PC-3 (cell line): Measurements from ENCODE around the gene CLDN20. TPM values are rescaled to one million over a fixed set of nuclear protein-coding genes. Genes with fewer than 3 reads are reported as not detected.
A peak's percentile ranks its signal among the peaks of the same experiment; 100 is the strongest.

Experiments
- ATAC-seq: fragments of 200-7000 bp; cut with Tn5 transposase; 2 replicates; pipeline ENCODE4 v1.9.1; 2020; ENCODE audit warnings: mild to moderate bottlenecking, moderate library complexity
- Bru-seq: library from RNA; stranded (reverse); fragments of 400-500 nt; gene quantifications from one replicate; lab custom pipeline; 2021; lab: Mats Ljungman, UMichigan
- BruChase-seq, 2 experiments: library from RNA; stranded (reverse); fragments of 400-500 nt; gene quantifications; one replicate each; lab custom pipeline; 2021; lab: Mats Ljungman, UMichigan
- BruUV-seq: library from RNA; stranded (reverse); fragments of 400-500 nt; replicated peaks from 2 replicates; lab custom pipeline; 2021; lab: Mats Ljungman, UMichigan
- CTCF ChIA-PET: fragments of 300-600 bp; sonication (Branson Sonifier 250); formaldehyde crosslinking; loops from one replicate; lab custom pipeline; 2022; ENCODE audit warnings: antibody characterized with exemption; lab: Charles Lee
- POLR2A ChIA-PET: fragments of 300-600 bp; sonication (Branson Sonifier 250); formaldehyde crosslinking; loops from one replicate; lab custom pipeline; 2022; ENCODE audit warnings: antibody characterized with exemption; ENCODE audit not compliant: unreplicated experiment; lab: Charles Lee
- DNase-seq: peaks from one replicate; pipeline ENCODE4 v3.0.0-alpha.2; 2015
- H2AFZ ChIP-seq: fragments of 300-600 bp; sonication (generic); 2 replicates; pipeline ENCODE4 v1.6.0; 2016; ENCODE audit warnings: antibody characterized with exemption, low read length
- H3F3A ChIP-seq: fragments of 300-600 bp; sonication (generic); one replicate; pipeline ENCODE4 v1.6.0; 2017; ENCODE audit warnings: antibody characterized with exemption, low read length, control low read depth, mild to moderate bottlenecking; ENCODE audit not compliant: unreplicated experiment
- H3K27ac ChIP-seq: fragments of 300-600 bp; sonication (generic); 2 replicates; pipeline ENCODE4 v1.5.1; 2016; ENCODE audit warnings: mild to moderate bottlenecking, low read length
- H3K27me3 ChIP-seq: fragments of 300-600 bp; sonication (generic); 2 replicates; pipeline ENCODE4 v1.6.1; 2016; ENCODE audit warnings: low read length, mixed read lengths
- H3K36me3 ChIP-seq: fragments of 300-600 bp; sonication (generic); 2 replicates; pipeline ENCODE4 v1.6.1; 2016; ENCODE audit warnings: low read depth, mixed run types, low read length, mixed read lengths
- H3K4me1 ChIP-seq: fragments of 300-600 bp; sonication (generic); 2 replicates; pipeline ENCODE4 v1.5.1; 2016; ENCODE audit warnings: low read length; ENCODE audit not compliant: insufficient read depth
- H3K4me2 ChIP-seq: fragments of 300-600 bp; sonication (generic); 2 replicates; pipeline ENCODE4 v1.6.0; 2016; ENCODE audit warnings: low read length
- H3K4me3 ChIP-seq: fragments of 300-600 bp; sonication (generic); 2 replicates; pipeline ENCODE4 v1.5.1; 2016; ENCODE audit warnings: mild to moderate bottlenecking, low read length, mixed read lengths
- H3K79me2 ChIP-seq: fragments of 300-600 bp; sonication (generic); 2 replicates; pipeline ENCODE4 v1.6.1; 2017; ENCODE audit warnings: low read length, mixed read lengths
- H3K9ac ChIP-seq: fragments of 300-600 bp; sonication (generic); 2 replicates; pipeline ENCODE4 v1.6.0; 2016; ENCODE audit warnings: mild to moderate bottlenecking, low read length
- H3K9me2 ChIP-seq: fragments of 300-600 bp; sonication (generic); replicated peaks from 2 replicates; pipeline ENCODE4 v1.6.1; 2016; ENCODE audit warnings: mixed run types, low read length, mixed read lengths
- H3K9me3 ChIP-seq: fragments of 300-600 bp; sonication (generic); 2 replicates; pipeline ENCODE4 v1.6.1; 2016; ENCODE audit warnings: low read length, mixed read lengths
- H4K20me1 ChIP-seq: fragments of 300-600 bp; sonication (generic); 2 replicates; pipeline ENCODE4 v1.6.1; 2016; ENCODE audit warnings: low read length, mixed read lengths
- CTCF ChIP-seq: fragments of 300-600 bp; sonication (generic); conservative IDR thresholded peaks from 2 replicates; pipeline ENCODE4 v1.5.1; 2017; ENCODE audit warnings: antibody characterized with exemption, low read depth, mild to moderate bottlenecking, low read length
- EZH2 ChIP-seq: fragments of 300-600 bp; sonication (generic); IDR thresholded peaks from one replicate; pipeline ENCODE4 v1.6.1; 2017; ENCODE audit warnings: antibody characterized with exemption, mild to moderate bottlenecking, low read length; ENCODE audit not compliant: unreplicated experiment
- EZH2phosphoT487 ChIP-seq: fragments of 300-600 bp; sonication (generic); IDR thresholded peaks from 2 replicates; pipeline ENCODE4 v1.6.1; 2018; ENCODE audit warnings: mild to moderate bottlenecking, antibody characterized with exemption, low read length, borderline replicate concordance
- intact Hi-C: fragments of 100-400 bp; cut with micrococcal nuclease; formaldehyde crosslinking; loops from 2 replicates; pipeline ENCODE4 v1.9.0; 2023
- long read RNA-seq: library from polyadenylated mRNA; unstranded; transcript quantifications from one replicate; pipeline ENCODE4 v2.0.0, GENCODE V29; 2021; ENCODE audit not compliant: unreplicated experiment
- total RNA-seq: library from RNA; depleted of rRNA; stranded (reverse); fragments of >200 nt; gene quantifications from 2 replicates; pipeline ENCODE4 v1.2.3, GENCODE V29; 2014; rRNA removed

Gene CLDN20, protein sequence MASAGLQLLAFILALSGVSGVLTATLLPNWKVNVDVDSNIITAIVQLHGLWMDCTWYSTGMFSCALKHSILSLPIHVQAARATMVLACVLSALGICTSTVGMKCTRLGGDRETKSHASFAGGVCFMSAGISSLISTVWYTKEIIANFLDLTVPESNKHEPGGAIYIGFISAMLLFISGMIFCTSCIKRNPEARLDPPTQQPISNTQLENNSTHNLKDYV
- total RNA-seq, result not detected in 2 replicates
- Bru-seq, nascent RNA, result percentile 10 among the genes with signal in this experiment
- BruChase-seq, experiment 1, labeled RNA remaining after a 6-hour chase, result percentile 6 among the genes with signal in this experiment
- BruChase-seq, experiment 2, labeled RNA remaining after a 2-hour chase, result percentile 17 among the genes with signal in this experiment
- long read RNA-seq, partial matches to known transcripts, result 0 of 5 reads
- long read RNA-seq, other reads (novel, unspliced or antisense), result 5 of 5 reads

DNA sequence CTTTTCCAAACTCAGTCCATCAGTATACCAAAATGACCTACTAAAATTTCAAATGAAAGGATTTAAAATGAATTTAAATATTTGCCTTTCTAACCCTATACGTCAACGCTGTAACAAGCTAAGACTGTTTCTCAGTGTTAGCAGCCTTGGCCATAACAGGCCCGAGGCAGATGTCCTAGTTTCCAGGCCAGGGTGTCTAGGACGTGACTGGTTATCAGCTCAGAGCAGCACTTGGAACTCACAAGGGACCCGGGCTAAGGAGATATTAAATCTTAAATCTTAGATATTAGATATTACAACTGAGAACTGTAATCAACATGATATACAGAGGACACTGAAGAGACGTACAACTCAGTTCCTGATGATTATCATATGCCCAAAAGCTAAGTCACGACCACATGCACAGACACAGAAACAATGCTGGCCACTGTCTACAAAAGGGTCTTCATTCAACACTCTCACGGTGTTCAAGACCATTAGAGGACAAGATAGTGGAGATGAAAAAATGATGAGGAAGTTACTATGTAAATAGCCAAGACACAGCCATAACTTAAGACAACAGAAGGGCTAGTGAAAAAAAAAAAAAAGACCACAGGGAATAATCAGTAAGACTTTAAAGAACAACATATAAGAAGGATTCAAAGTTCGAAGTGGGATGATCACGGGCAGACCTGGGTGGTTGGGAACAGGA is at the start of gene CLDN20:
Gene CLDN20, plus strand, starts transcription at position 641 of the 691 bp plus-strand sequence. CDS start 11,707 bp downstream, outside the sequence.
- no peak within 1 kb of the TSS for H3K9ac ChIP-seq
- no peaks in the 10 kb centered on the region for H3K27me3 ChIP-seq
- H3K4me1 ChIP-seq, result no peaks in the 10 kb centered on the region
- no peaks in the 10 kb centered on the region for H3K9me3 ChIP-seq
- no peak for DNase-seq
- no peak within 1 kb of the TSS for H3K4me2 ChIP-seq
- no peak within 1 kb of the TSS for H3K4me3 ChIP-seq
- no peaks in the 10 kb centered on the region for H4K20me1 ChIP-seq
- CTCF ChIA-PET, result no interaction called here
- intact Hi-C loops, result no loop called here
- no peaks in the 10 kb centered on the region for H3F3A ChIP-seq
- BruUV-seq, result no TSS peak
- H3K9me2 ChIP-seq, result no peaks in the 10 kb centered on the region
- TF ChIP-seq EZH2phosphoT487 (no peak), EZH2 (no peak), CTCF (no peak)
- no peaks in the 10 kb centered on the region for H3K79me2 ChIP-seq
- H3K27ac ChIP-seq, result no peak within 1 kb of the TSS
- POLR2A ChIA-PET, result no interaction called here
- no peak within 1 kb of the TSS for H2AFZ ChIP-seq
- H3K36me3 ChIP-seq, result peaks cover 5% of the 10 kb centered on the region
- no peak for ATAC-seq

- CTCF ChIA-PET, result no interaction called here
- TF ChIP-seq CTCF (no peak), EZH2phosphoT487 (no peak), EZH2 (no peak)
- ATAC-seq (no peak), DNase-seq (no peak)
- H3K9me2 ChIP-seq, result no peaks in the 10 kb centered on the region
- no peak overlapping the region for H3K4me2 ChIP-seq
- no peaks in the 10 kb centered on the region for H4K20me1 ChIP-seq
- no peaks in the 10 kb centered on the region for H3K9me3 ChIP-seq
- H3K4me3 ChIP-seq, result no peak overlapping the region
- H3K4me1 ChIP-seq, result no peaks in the 10 kb centered on the region
- H2AFZ ChIP-seq, result no peak overlapping the region
- no peak overlapping the region for H3K9ac ChIP-seq
- BruUV-seq, result no TSS peak
- no peaks in the 10 kb centered on the region for H3K27me3 ChIP-seq
- H3K79me2 ChIP-seq, result no peaks in the 10 kb centered on the region
- H3K36me3 ChIP-seq, result no peaks in the 10 kb centered on the region
- intact Hi-C loops, result no loop called here
- no peak overlapping the region for H3K27ac ChIP-seq
- H3F3A ChIP-seq, result no peaks in the 10 kb centered on the region
- POLR2A ChIA-PET, result no interaction called here
These were observed 47.9 kb upstream of the CLDN20 start for GRCh38 chr6:155215906-155216305.
